Neural cell (in vitro differentiated cells): ENCODE results near the gene VPS33B.

Experiments used
- EZH2 ChIP-seq: fragments of 200-600, 300-800 bp; shearing (Covaris generic), sonication (generic); IDR thresholded peaks from 2 replicates; pipeline ENCODE4 v1.6.1; 2014; ENCODE audit warnings: antibody characterized with exemption, low read length, borderline replicate concordance, mild to moderate bottlenecking; ENCODE audit not compliant: insufficient read depth, poor library complexity, severe bottlenecking
- MXI1 ChIP-seq: fragments of 450-650 bp; conservative IDR thresholded peaks from 2 replicates; pipeline ENCODE4 v1.6.1; 2014; ENCODE audit warnings: antibody characterized with exemption, mild to moderate bottlenecking; ENCODE audit not compliant: poor library complexity, severe bottlenecking
- POLR2AphosphoS5 ChIP-seq: IDR thresholded peaks from 2 replicates; pipeline ENCODE4 v1.6.1; 2012
- TF ChIP-seq, protein P1 (sequence below): fragments of 450-650 bp; IDR thresholded peaks from 2 replicates; pipeline ENCODE4 v1.5.1; 2014; ENCODE audit warnings: antibody characterized with exemption, mild to moderate bottlenecking, moderate library complexity; ENCODE audit not compliant: poor library complexity, severe bottlenecking

DNA sequence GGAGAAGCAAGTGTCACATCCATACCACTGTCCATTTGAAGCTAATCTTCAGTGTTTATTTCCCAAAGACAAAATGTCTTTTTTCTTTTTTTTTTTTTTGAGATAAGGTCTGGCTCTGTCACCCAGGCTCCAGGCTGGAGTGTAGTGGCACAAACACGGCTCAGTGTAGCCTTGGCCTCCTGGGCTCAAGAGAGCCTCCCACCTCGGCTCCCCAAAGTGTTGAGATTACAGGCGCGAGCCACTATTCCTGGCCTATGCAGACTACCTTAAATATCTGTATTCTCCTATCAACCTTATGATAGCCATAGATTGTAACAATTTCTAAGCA lies 27.7 kb upstream of the VPS33B start:
- TF ChIP-seq POLR2AphosphoS5 (no peak), EZH2 (no peak), MXI1 (no peak)
- TF ChIP-seq, protein P1, sequence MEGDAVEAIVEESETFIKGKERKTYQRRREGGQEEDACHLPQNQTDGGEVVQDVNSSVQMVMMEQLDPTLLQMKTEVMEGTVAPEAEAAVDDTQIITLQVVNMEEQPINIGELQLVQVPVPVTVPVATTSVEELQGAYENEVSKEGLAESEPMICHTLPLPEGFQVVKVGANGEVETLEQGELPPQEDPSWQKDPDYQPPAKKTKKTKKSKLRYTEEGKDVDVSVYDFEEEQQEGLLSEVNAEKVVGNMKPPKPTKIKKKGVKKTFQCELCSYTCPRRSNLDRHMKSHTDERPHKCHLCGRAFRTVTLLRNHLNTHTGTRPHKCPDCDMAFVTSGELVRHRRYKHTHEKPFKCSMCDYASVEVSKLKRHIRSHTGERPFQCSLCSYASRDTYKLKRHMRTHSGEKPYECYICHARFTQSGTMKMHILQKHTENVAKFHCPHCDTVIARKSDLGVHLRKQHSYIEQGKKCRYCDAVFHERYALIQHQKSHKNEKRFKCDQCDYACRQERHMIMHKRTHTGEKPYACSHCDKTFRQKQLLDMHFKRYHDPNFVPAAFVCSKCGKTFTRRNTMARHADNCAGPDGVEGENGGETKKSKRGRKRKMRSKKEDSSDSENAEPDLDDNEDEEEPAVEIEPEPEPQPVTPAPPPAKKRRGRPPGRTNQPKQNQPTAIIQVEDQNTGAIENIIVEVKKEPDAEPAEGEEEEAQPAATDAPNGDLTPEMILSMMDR, result peak; percentile 6
